H9 (cell line): ENCODE measurements around the gene SYT7. TPM values are rescaled to one million over a fixed set of nuclear protein-coding genes. Genes with fewer than 3 reads are reported as not detected.

Experiments
- DNase-seq: peaks from one replicate; pipeline ENCODE4 v3.0.0-alpha.2; 2017
- H2AFZ ChIP-seq: one replicate; pipeline ENCODE4 v1.6.1; 2013; ENCODE audit warnings: mild to moderate bottlenecking, low read length, control low read depth, moderate library complexity
- H2AK5ac ChIP-seq: 2 replicates; pipeline ENCODE4 v1.6.1; 2013; ENCODE audit warnings: low read length, control low read depth, mixed read lengths; ENCODE audit not compliant: insufficient read length
- H2BK120ac ChIP-seq: one replicate; pipeline ENCODE4 v1.6.1; 2013; ENCODE audit warnings: low read depth, mild to moderate bottlenecking, low read length, control low read depth, inconsistent platforms; ENCODE audit not compliant: poor library complexity, severe bottlenecking
- H2BK12ac ChIP-seq: 2 replicates; pipeline ENCODE4 v1.6.1; 2013; ENCODE audit warnings: low read length, control low read depth, mixed read lengths, low read depth; ENCODE audit not compliant: insufficient read length
- H2BK15ac ChIP-seq: 2 replicates; pipeline ENCODE4 v1.6.1; 2013; ENCODE audit warnings: low read depth, low read length, control low read depth
- H2BK20ac ChIP-seq: one replicate; pipeline ENCODE4 v1.6.1; 2013; ENCODE audit warnings: low read depth, mild to moderate bottlenecking, low read length, control low read depth, inconsistent platforms; ENCODE audit not compliant: poor library complexity, severe bottlenecking
- H2BK5ac ChIP-seq: 2 replicates; pipeline ENCODE4 v1.6.1; 2013; ENCODE audit warnings: low read length, control low read depth, mixed read lengths; ENCODE audit not compliant: insufficient read length
- H3K14ac ChIP-seq: 2 replicates; pipeline ENCODE4 v1.6.1; 2013; ENCODE audit warnings: low read length, control low read depth; ENCODE audit not compliant: insufficient read depth
- H3K18ac ChIP-seq: 2 replicates; pipeline ENCODE4 v1.6.1; 2013; ENCODE audit warnings: low read depth, mild to moderate bottlenecking, mixed read lengths, low read length, control low read depth; ENCODE audit not compliant: insufficient read length
- H3K23ac ChIP-seq: 2 replicates; pipeline ENCODE4 v1.6.1; 2013; ENCODE audit warnings: low read length, control low read depth, mixed read lengths, low read depth; ENCODE audit not compliant: insufficient read length
- H3K23me2 ChIP-seq: 2 replicates; pipeline ENCODE4 v1.6.1; 2013; ENCODE audit warnings: low read depth, mild to moderate bottlenecking, mixed read lengths, low read length, control low read depth; ENCODE audit not compliant: insufficient read length, poor library complexity, severe bottlenecking
- H3K27ac ChIP-seq: 2 replicates; pipeline ENCODE4 v1.5.1; 2013; ENCODE audit warnings: low read length, control low read depth, mixed read lengths, low read depth; ENCODE audit not compliant: insufficient read length
- H3K27me3 ChIP-seq: 2 replicates; pipeline ENCODE4 v1.6.1; 2013; ENCODE audit warnings: low read length, control low read depth, inconsistent platforms; ENCODE audit not compliant: insufficient read depth
- H3K4ac ChIP-seq: 2 replicates; pipeline ENCODE4 v1.6.1; 2013; ENCODE audit warnings: low read depth, mild to moderate bottlenecking, control low read depth, inconsistent platforms, low read length, moderate library complexity
- H3K4me1 ChIP-seq: 2 replicates; pipeline ENCODE4 v1.6.1; 2013; ENCODE audit warnings: low read length, control low read depth, inconsistent platforms; ENCODE audit not compliant: insufficient read depth
- H3K4me2 ChIP-seq: 2 replicates; pipeline ENCODE4 v1.6.1; 2013; ENCODE audit warnings: low read length, control low read depth, mixed read lengths; ENCODE audit not compliant: insufficient read length, insufficient read depth
- H3K56ac ChIP-seq: 2 replicates; pipeline ENCODE4 v1.6.1; 2013; ENCODE audit warnings: low read depth, mild to moderate bottlenecking, mixed read lengths, low read length, control low read depth; ENCODE audit not compliant: insufficient read length
- H3K79me1 ChIP-seq: 2 replicates; pipeline ENCODE4 v1.6.1; 2013; ENCODE audit warnings: low read depth, mild to moderate bottlenecking, moderate library complexity, low read length, control low read depth, inconsistent platforms; ENCODE audit not compliant: insufficient read depth, poor library complexity, severe bottlenecking
- H3K79me2 ChIP-seq: 2 replicates; pipeline ENCODE4 v1.6.1; 2013; ENCODE audit warnings: low read length, control low read depth, inconsistent platforms; ENCODE audit not compliant: insufficient read depth
- H3K9ac ChIP-seq: 2 replicates; pipeline ENCODE4 v1.6.1; 2013; ENCODE audit warnings: low read length, control low read depth, mixed read lengths; ENCODE audit not compliant: insufficient read length; ENCODE audit errors: extremely low read depth
- H3K9me3 ChIP-seq: one replicate; pipeline ENCODE4 v1.6.1; 2013; ENCODE audit warnings: low read depth, low read length, inconsistent platforms; ENCODE audit not compliant: control insufficient read depth
- H3T11ph ChIP-seq: one replicate; pipeline ENCODE4 v1.6.1; 2013; ENCODE audit warnings: mild to moderate bottlenecking, low read length, control low read depth, inconsistent platforms
- H4K20me1 ChIP-seq: one replicate; pipeline ENCODE4 v1.6.1; 2013; ENCODE audit not compliant: control insufficient read depth, insufficient read length, insufficient read depth
- H4K5ac ChIP-seq: 2 replicates; pipeline ENCODE4 v1.6.1; 2013; ENCODE audit warnings: low read depth, mild to moderate bottlenecking, mixed read lengths, low read length, control low read depth; ENCODE audit not compliant: insufficient read length
- H4K8ac ChIP-seq: replicated peaks from 2 replicates; pipeline ENCODE4 v1.6.1; 2013; ENCODE audit warnings: low read length, control low read depth, mixed read lengths, low read depth; ENCODE audit not compliant: insufficient read length
- H4K91ac ChIP-seq: 2 replicates; pipeline ENCODE4 v1.6.1; 2013; ENCODE audit warnings: low read depth, mild to moderate bottlenecking, moderate library complexity, mixed read lengths, low read length, control low read depth; ENCODE audit not compliant: insufficient read length
- H3K27ac Mint-ChIP-seq, 3 experiments: 2 replicates in 2 of 3; 3 replicates in 1 of 3; pipeline ENCODE4 v1.8.0; 2020 to 2021; ENCODE audit warnings: mixed read lengths in 3 of 3, mild to moderate bottlenecking in 1 of 3, moderate library complexity in 1 of 3
- H3K27me3 Mint-ChIP-seq: 2 replicates; pipeline ENCODE4 v1.8.0; 2021; ENCODE audit warnings: low read depth, mild to moderate bottlenecking, moderate library complexity, mixed read lengths
- H3K36me3 Mint-ChIP-seq, 3 experiments: 2 replicates in 2 of 3; 3 replicates in 1 of 3; pipeline ENCODE4 v1.8.0; 2020 to 2021; ENCODE audit warnings: low read depth in 3 of 3, mixed read lengths in 3 of 3; ENCODE audit not compliant: insufficient read depth in 1 of 3
- H3K4me1 Mint-ChIP-seq, 2 experiments: 2 replicates each; pipeline ENCODE4 v1.8.0; 2020; ENCODE audit warnings: mixed read lengths in 2 of 2
- H3K4me3 Mint-ChIP-seq, 2 experiments: 2 replicates in 1 of 2; 3 replicates in 1 of 2; pipeline ENCODE4 v1.8.0; 2020 to 2021; ENCODE audit warnings: mild to moderate bottlenecking in 2 of 2, mixed read lengths in 2 of 2, moderate library complexity in 1 of 2
- H3K9me3 Mint-ChIP-seq, 2 experiments: 2 replicates in 1 of 2; 3 replicates in 1 of 2; pipeline ENCODE4 v1.8.0; 2020; ENCODE audit warnings: mild to moderate bottlenecking in 2 of 2, mixed read lengths in 2 of 2, moderate library complexity in 1 of 2
- WGBS: extraction: QIAGEN DNeasy Blood & Tissue Kit; methylation state at CpG from one replicate; pipeline ENCODE4 v1.1.7; 2013; ENCODE audit warnings: missing lambda C conversion rate, low lambda C conversion rate, mixed read lengths; ENCODE audit not compliant: insufficient read length; ENCODE audit errors: extremely low coverage; 5-methylcytosine and 5-hydroxymethylcytosine counted together
- total RNA-seq: library from RNA; stranded (reverse); gene quantifications from 2 replicates; pipeline ENCODE4 v1.2.1, GENCODE V29; 2021
- TF ChIP-seq, protein P1 (sequence below): fragments of 200-600 bp; sonication (generic); conservative IDR thresholded peaks from 3 replicates; pipeline ENCODE4 v1.8.0; 2021; ENCODE audit warnings: antibody characterized with exemption, mild to moderate bottlenecking

SYT7 gene
- total RNA-seq, 1 experiment from 2014 or later, result 8.8 TPM

DNA sequence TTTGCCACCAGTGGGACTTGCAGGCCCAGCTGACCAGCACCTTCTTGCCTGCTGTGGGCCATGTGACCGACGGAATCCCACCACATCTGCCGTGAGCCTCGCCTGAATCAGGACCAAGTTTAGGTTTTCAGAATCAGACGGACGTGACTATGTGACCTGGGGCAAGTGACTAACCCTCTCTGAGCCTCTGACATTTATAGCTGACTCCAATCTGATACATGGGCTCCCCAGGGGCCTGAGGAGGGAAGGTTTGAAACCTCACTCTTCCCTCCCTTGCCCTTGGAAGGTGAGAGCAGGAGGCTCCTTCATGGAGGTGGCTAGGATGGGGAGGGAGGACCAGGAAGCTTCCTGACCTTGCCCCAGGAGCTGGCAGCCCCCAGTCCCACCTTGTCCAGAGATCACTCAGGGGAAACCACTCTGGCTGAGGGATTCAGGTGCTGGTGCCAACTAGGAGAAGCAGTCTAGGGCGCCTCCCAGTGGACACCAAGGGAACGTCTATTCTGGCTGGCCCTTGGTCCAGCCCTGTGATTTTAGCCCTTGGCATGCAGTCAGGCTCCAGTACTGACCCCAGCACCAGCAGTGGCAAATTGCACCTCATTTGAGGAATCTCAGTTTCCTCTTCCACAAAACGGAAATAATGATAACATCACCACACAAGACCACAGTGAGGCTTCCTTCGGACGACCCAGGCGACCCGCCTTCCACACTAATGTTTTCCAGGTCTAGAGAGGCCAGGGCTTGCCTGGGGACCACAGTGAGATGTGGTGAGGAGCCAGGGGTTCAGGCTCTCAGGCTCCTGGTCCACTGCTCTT lies 47.2 kb upstream of the SYT7 start:
- Histone ChIP-seq H4K5ac (no peak overlapping the region), H3K9ac (no peak overlapping the region), H3T11ph (no peak overlapping the region), H2BK5ac (no peak overlapping the region), H3K14ac (peak overlapping the region; percentile 23; the same call in 1 of the 2 replicates), H3K79me1 (no peaks in the 10 kb centered on the region), H2BK20ac (no peak overlapping the region), H3K79me2 (no peaks in the 10 kb centered on the region), H4K20me1 (no peaks in the 10 kb centered on the region), H2BK120ac (no peak overlapping the region), H2BK15ac (no peak overlapping the region), H3K23ac (no peak overlapping the region), H3K9me3 (no peaks in the 10 kb centered on the region), H4K8ac (no peak overlapping the region), H3K23me2 (no peaks in the 10 kb centered on the region), H2AFZ (no peak overlapping the region), H3K18ac (no peak overlapping the region), H4K91ac (peak overlapping the region; percentile 9), H2BK12ac (no peak overlapping the region), H2AK5ac (no peak overlapping the region), H3K4me2 (no peak overlapping the region), H3K4me1 (peaks cover 6% of the 10 kb centered on the region; the same call in 1 of the 2 replicates), H3K56ac (no peak overlapping the region), H3K4ac (peak overlapping the region; percentile 21; the same call in 1 of the 2 replicates), H3K27ac (no peak overlapping the region), H3K27me3 (no peaks in the 10 kb centered on the region)
- DNase-seq, result peak; percentile 86
- no peak overlapping the region for H3K4me3 Mint-ChIP-seq
- TF ChIP-seq, protein P1, sequence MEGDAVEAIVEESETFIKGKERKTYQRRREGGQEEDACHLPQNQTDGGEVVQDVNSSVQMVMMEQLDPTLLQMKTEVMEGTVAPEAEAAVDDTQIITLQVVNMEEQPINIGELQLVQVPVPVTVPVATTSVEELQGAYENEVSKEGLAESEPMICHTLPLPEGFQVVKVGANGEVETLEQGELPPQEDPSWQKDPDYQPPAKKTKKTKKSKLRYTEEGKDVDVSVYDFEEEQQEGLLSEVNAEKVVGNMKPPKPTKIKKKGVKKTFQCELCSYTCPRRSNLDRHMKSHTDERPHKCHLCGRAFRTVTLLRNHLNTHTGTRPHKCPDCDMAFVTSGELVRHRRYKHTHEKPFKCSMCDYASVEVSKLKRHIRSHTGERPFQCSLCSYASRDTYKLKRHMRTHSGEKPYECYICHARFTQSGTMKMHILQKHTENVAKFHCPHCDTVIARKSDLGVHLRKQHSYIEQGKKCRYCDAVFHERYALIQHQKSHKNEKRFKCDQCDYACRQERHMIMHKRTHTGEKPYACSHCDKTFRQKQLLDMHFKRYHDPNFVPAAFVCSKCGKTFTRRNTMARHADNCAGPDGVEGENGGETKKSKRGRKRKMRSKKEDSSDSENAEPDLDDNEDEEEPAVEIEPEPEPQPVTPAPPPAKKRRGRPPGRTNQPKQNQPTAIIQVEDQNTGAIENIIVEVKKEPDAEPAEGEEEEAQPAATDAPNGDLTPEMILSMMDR, result peak; percentile 95
- no peaks in the 10 kb centered on the region for H3K9me3 Mint-ChIP-seq
- H3K27me3 Mint-ChIP-seq, result peaks cover 2% of the 10 kb centered on the region
- H3K4me1 Mint-ChIP-seq, result peaks cover 44 to 48% of the 10 kb centered on the region in 2 experiments
- H3K36me3 Mint-ChIP-seq, result no peaks in the 10 kb centered on the region; a peak in 1 of 7 replicates
- WGBS, result no CpG with 5 or more reads among the region's 13 CpGs
- peak overlapping the region in 2 of 3 experiments; percentile 88 to 96; a peak in 2 of 7 replicates for H3K27ac Mint-ChIP-seq
